H9 (cell line): ENCODE results near the gene APOL6. TPM values are rescaled to one million over a fixed set of nuclear protein-coding genes. Genes with fewer than 3 reads are reported as not detected.

Experiments used
- DNase-seq: peaks from one replicate; pipeline ENCODE4 v3.0.0-alpha.2; 2017
- H2AFZ ChIP-seq: one replicate; pipeline ENCODE4 v1.6.1; 2013; ENCODE audit warnings: mild to moderate bottlenecking, low read length, control low read depth, moderate library complexity
- H2AK5ac ChIP-seq: 2 replicates; pipeline ENCODE4 v1.6.1; 2013; ENCODE audit warnings: low read length, control low read depth, mixed read lengths; ENCODE audit not compliant: insufficient read length
- H2BK120ac ChIP-seq: one replicate; pipeline ENCODE4 v1.6.1; 2013; ENCODE audit warnings: low read depth, mild to moderate bottlenecking, low read length, control low read depth, inconsistent platforms; ENCODE audit not compliant: poor library complexity, severe bottlenecking
- H2BK12ac ChIP-seq: 2 replicates; pipeline ENCODE4 v1.6.1; 2013; ENCODE audit warnings: low read length, control low read depth, mixed read lengths, low read depth; ENCODE audit not compliant: insufficient read length
- H2BK15ac ChIP-seq: 2 replicates; pipeline ENCODE4 v1.6.1; 2013; ENCODE audit warnings: low read depth, low read length, control low read depth
- H2BK20ac ChIP-seq: one replicate; pipeline ENCODE4 v1.6.1; 2013; ENCODE audit warnings: low read depth, mild to moderate bottlenecking, low read length, control low read depth, inconsistent platforms; ENCODE audit not compliant: poor library complexity, severe bottlenecking
- H2BK5ac ChIP-seq: 2 replicates; pipeline ENCODE4 v1.6.1; 2013; ENCODE audit warnings: low read length, control low read depth, mixed read lengths; ENCODE audit not compliant: insufficient read length
- H3K14ac ChIP-seq: 2 replicates; pipeline ENCODE4 v1.6.1; 2013; ENCODE audit warnings: low read length, control low read depth; ENCODE audit not compliant: insufficient read depth
- H3K18ac ChIP-seq: 2 replicates; pipeline ENCODE4 v1.6.1; 2013; ENCODE audit warnings: low read depth, mild to moderate bottlenecking, mixed read lengths, low read length, control low read depth; ENCODE audit not compliant: insufficient read length
- H3K23ac ChIP-seq: 2 replicates; pipeline ENCODE4 v1.6.1; 2013; ENCODE audit warnings: low read length, control low read depth, mixed read lengths, low read depth; ENCODE audit not compliant: insufficient read length
- H3K23me2 ChIP-seq: 2 replicates; pipeline ENCODE4 v1.6.1; 2013; ENCODE audit warnings: low read depth, mild to moderate bottlenecking, mixed read lengths, low read length, control low read depth; ENCODE audit not compliant: insufficient read length, poor library complexity, severe bottlenecking
- H3K27ac ChIP-seq: 2 replicates; pipeline ENCODE4 v1.5.1; 2013; ENCODE audit warnings: low read length, control low read depth, mixed read lengths, low read depth; ENCODE audit not compliant: insufficient read length
- H3K27me3 ChIP-seq: 2 replicates; pipeline ENCODE4 v1.6.1; 2013; ENCODE audit warnings: low read length, control low read depth, inconsistent platforms; ENCODE audit not compliant: insufficient read depth
- H3K4ac ChIP-seq: 2 replicates; pipeline ENCODE4 v1.6.1; 2013; ENCODE audit warnings: low read depth, mild to moderate bottlenecking, control low read depth, inconsistent platforms, low read length, moderate library complexity
- H3K4me1 ChIP-seq: 2 replicates; pipeline ENCODE4 v1.6.1; 2013; ENCODE audit warnings: low read length, control low read depth, inconsistent platforms; ENCODE audit not compliant: insufficient read depth
- H3K4me2 ChIP-seq: 2 replicates; pipeline ENCODE4 v1.6.1; 2013; ENCODE audit warnings: low read length, control low read depth, mixed read lengths; ENCODE audit not compliant: insufficient read length, insufficient read depth
- H3K56ac ChIP-seq: 2 replicates; pipeline ENCODE4 v1.6.1; 2013; ENCODE audit warnings: low read depth, mild to moderate bottlenecking, mixed read lengths, low read length, control low read depth; ENCODE audit not compliant: insufficient read length
- H3K79me1 ChIP-seq: 2 replicates; pipeline ENCODE4 v1.6.1; 2013; ENCODE audit warnings: low read depth, mild to moderate bottlenecking, moderate library complexity, low read length, control low read depth, inconsistent platforms; ENCODE audit not compliant: insufficient read depth, poor library complexity, severe bottlenecking
- H3K79me2 ChIP-seq: 2 replicates; pipeline ENCODE4 v1.6.1; 2013; ENCODE audit warnings: low read length, control low read depth, inconsistent platforms; ENCODE audit not compliant: insufficient read depth
- H3K9ac ChIP-seq: 2 replicates; pipeline ENCODE4 v1.6.1; 2013; ENCODE audit warnings: low read length, control low read depth, mixed read lengths; ENCODE audit not compliant: insufficient read length; ENCODE audit errors: extremely low read depth
- H3K9me3 ChIP-seq: one replicate; pipeline ENCODE4 v1.6.1; 2013; ENCODE audit warnings: low read depth, low read length, inconsistent platforms; ENCODE audit not compliant: control insufficient read depth
- H3T11ph ChIP-seq: one replicate; pipeline ENCODE4 v1.6.1; 2013; ENCODE audit warnings: mild to moderate bottlenecking, low read length, control low read depth, inconsistent platforms
- H4K20me1 ChIP-seq: one replicate; pipeline ENCODE4 v1.6.1; 2013; ENCODE audit not compliant: control insufficient read depth, insufficient read length, insufficient read depth
- H4K5ac ChIP-seq: 2 replicates; pipeline ENCODE4 v1.6.1; 2013; ENCODE audit warnings: low read depth, mild to moderate bottlenecking, mixed read lengths, low read length, control low read depth; ENCODE audit not compliant: insufficient read length
- H4K8ac ChIP-seq: replicated peaks from 2 replicates; pipeline ENCODE4 v1.6.1; 2013; ENCODE audit warnings: low read length, control low read depth, mixed read lengths, low read depth; ENCODE audit not compliant: insufficient read length
- H4K91ac ChIP-seq: 2 replicates; pipeline ENCODE4 v1.6.1; 2013; ENCODE audit warnings: low read depth, mild to moderate bottlenecking, moderate library complexity, mixed read lengths, low read length, control low read depth; ENCODE audit not compliant: insufficient read length
- H3K27ac Mint-ChIP-seq, 3 experiments: 2 replicates in 2 of 3; 3 replicates in 1 of 3; pipeline ENCODE4 v1.8.0; 2020 to 2021; ENCODE audit warnings: mixed read lengths in 3 of 3, mild to moderate bottlenecking in 1 of 3, moderate library complexity in 1 of 3
- H3K27me3 Mint-ChIP-seq: 2 replicates; pipeline ENCODE4 v1.8.0; 2021; ENCODE audit warnings: low read depth, mild to moderate bottlenecking, moderate library complexity, mixed read lengths
- H3K36me3 Mint-ChIP-seq, 3 experiments: 2 replicates in 2 of 3; 3 replicates in 1 of 3; pipeline ENCODE4 v1.8.0; 2020 to 2021; ENCODE audit warnings: low read depth in 3 of 3, mixed read lengths in 3 of 3; ENCODE audit not compliant: insufficient read depth in 1 of 3
- H3K4me1 Mint-ChIP-seq, 2 experiments: 2 replicates each; pipeline ENCODE4 v1.8.0; 2020; ENCODE audit warnings: mixed read lengths in 2 of 2
- H3K4me3 Mint-ChIP-seq, 2 experiments: 2 replicates in 1 of 2; 3 replicates in 1 of 2; pipeline ENCODE4 v1.8.0; 2020 to 2021; ENCODE audit warnings: mild to moderate bottlenecking in 2 of 2, mixed read lengths in 2 of 2, moderate library complexity in 1 of 2
- H3K9me3 Mint-ChIP-seq, 2 experiments: 2 replicates in 1 of 2; 3 replicates in 1 of 2; pipeline ENCODE4 v1.8.0; 2020; ENCODE audit warnings: mild to moderate bottlenecking in 2 of 2, mixed read lengths in 2 of 2, moderate library complexity in 1 of 2
- WGBS: extraction: QIAGEN DNeasy Blood & Tissue Kit; methylation state at CpG from one replicate; pipeline ENCODE4 v1.1.7; 2013; ENCODE audit warnings: missing lambda C conversion rate, low lambda C conversion rate, mixed read lengths; ENCODE audit not compliant: insufficient read length; ENCODE audit errors: extremely low coverage; 5-methylcytosine and 5-hydroxymethylcytosine counted together
- total RNA-seq: library from RNA; stranded (reverse); gene quantifications from 2 replicates; pipeline ENCODE4 v1.2.1, GENCODE V29; 2021
- TF ChIP-seq, protein P1 (sequence below): fragments of 200-600 bp; sonication (generic); conservative IDR thresholded peaks from 3 replicates; pipeline ENCODE4 v1.8.0; 2021; ENCODE audit warnings: antibody characterized with exemption, mild to moderate bottlenecking

Gene APOL6
- total RNA-seq, 1 experiment from 2014 or later = 0.07 TPM

DNA sequence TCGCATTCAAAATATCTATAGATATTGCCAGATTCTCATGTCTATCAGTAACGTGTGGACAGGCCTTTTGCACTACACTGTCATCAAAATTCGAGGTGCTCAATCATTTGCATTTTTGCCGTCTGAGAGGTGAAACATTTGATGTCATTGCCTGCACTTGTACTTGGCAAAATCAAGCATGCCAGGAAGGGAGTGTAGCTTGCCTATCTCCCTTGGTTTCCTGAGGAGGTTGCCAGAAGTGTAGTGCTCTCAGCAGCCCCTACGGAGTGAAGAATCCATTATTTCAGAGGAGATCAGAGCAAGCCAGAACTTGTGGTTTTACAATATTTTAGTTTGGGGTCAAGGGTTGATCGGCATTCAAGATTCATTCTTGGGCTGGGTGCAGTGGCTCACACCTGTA is 39.2 kb downstream of the APOL6 start:
- H3K36me3 Mint-ChIP-seq = no peaks in the 10 kb centered on the region
- no peak overlapping the region for H3K27ac Mint-ChIP-seq
- Histone ChIP-seq H3K79me1 (no peaks in the 10 kb centered on the region), H2AFZ (no peak overlapping the region), H3K4me1 (no peaks in the 10 kb centered on the region), H3K4me2 (no peak overlapping the region), H3K56ac (no peak overlapping the region), H3K27ac (no peak overlapping the region), H3K9ac (no peak overlapping the region), H2AK5ac (no peak overlapping the region), H4K20me1 (no peaks in the 10 kb centered on the region), H3T11ph (no peak overlapping the region), H3K23ac (no peak overlapping the region), H3K27me3 (no peaks in the 10 kb centered on the region), H4K91ac (no peak overlapping the region), H3K18ac (no peak overlapping the region), H3K79me2 (no peaks in the 10 kb centered on the region), H3K4ac (no peak overlapping the region), H3K9me3 (no peaks in the 10 kb centered on the region), H3K23me2 (no peaks in the 10 kb centered on the region), H2BK20ac (no peak overlapping the region), H2BK5ac (no peak overlapping the region), H2BK120ac (no peak overlapping the region), H2BK15ac (no peak overlapping the region), H2BK12ac (no peak overlapping the region), H4K8ac (no peak overlapping the region), H3K14ac (no peak overlapping the region), H4K5ac (no peak overlapping the region)
- WGBS = no CpG with 5 or more reads among the region's 6 CpGs
- H3K4me3 Mint-ChIP-seq = no peak overlapping the region
- H3K27me3 Mint-ChIP-seq = peaks cover 6% of the 10 kb centered on the region; the same call in 1 of the 2 replicates
- DNase-seq = no peak
- TF ChIP-seq, protein P1, sequence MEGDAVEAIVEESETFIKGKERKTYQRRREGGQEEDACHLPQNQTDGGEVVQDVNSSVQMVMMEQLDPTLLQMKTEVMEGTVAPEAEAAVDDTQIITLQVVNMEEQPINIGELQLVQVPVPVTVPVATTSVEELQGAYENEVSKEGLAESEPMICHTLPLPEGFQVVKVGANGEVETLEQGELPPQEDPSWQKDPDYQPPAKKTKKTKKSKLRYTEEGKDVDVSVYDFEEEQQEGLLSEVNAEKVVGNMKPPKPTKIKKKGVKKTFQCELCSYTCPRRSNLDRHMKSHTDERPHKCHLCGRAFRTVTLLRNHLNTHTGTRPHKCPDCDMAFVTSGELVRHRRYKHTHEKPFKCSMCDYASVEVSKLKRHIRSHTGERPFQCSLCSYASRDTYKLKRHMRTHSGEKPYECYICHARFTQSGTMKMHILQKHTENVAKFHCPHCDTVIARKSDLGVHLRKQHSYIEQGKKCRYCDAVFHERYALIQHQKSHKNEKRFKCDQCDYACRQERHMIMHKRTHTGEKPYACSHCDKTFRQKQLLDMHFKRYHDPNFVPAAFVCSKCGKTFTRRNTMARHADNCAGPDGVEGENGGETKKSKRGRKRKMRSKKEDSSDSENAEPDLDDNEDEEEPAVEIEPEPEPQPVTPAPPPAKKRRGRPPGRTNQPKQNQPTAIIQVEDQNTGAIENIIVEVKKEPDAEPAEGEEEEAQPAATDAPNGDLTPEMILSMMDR = no peak
- no peaks in the 10 kb centered on the region for H3K4me1 Mint-ChIP-seq
- H3K9me3 Mint-ChIP-seq = no peaks in the 10 kb centered on the region; a peak in 2 of 5 replicates
